Liver (tissue), 9 donors: Measurements from ENCODE around the gene IGF1. TPM values are rescaled to one million over a fixed set of nuclear protein-coding genes. Genes with fewer than 3 reads are reported as not detected.

Experiments used
- DNase-seq: peaks from one replicate; pipeline ENCODE4 v3.0.0-alpha.2; 2017; ENCODE audit warnings: low spot score
- H3K27ac ChIP-seq, 2 donors: one replicate each; pipeline ENCODE4 v1.7.0; 2013; ENCODE audit warnings: inconsistent platforms in 2 of 2, low read length in 2 of 2, control low read depth in 1 of 2, low read depth in 1 of 2, mild to moderate bottlenecking in 1 of 2
- H3K27me3 ChIP-seq, 4 donors: one replicate each; pipeline versions ENCODE4 v1.6.1 to v1.7.0; 2013; ENCODE audit warnings: low read length in 3 of 4, inconsistent platforms in 1 of 4, mild to moderate bottlenecking in 1 of 4, moderate library complexity in 1 of 4; ENCODE audit not compliant: control insufficient read depth in 4 of 4, insufficient read depth in 4 of 4
- H3K36me3 ChIP-seq, 4 donors: one replicate each; pipeline versions ENCODE4 v1.6.1 to v1.7.0; 2013; ENCODE audit warnings: low read length in 3 of 4, mild to moderate bottlenecking in 3 of 4, low read depth in 1 of 4, moderate library complexity in 1 of 4; ENCODE audit not compliant: control insufficient read depth in 4 of 4, insufficient read depth in 3 of 4
- H3K4me1 ChIP-seq, 4 donors: one replicate each; pipeline versions ENCODE4 v1.6.1 to v1.7.0; 2013; ENCODE audit warnings: low read length in 3 of 4, mild to moderate bottlenecking in 3 of 4, moderate library complexity in 1 of 4; ENCODE audit not compliant: control insufficient read depth in 4 of 4, insufficient read depth in 4 of 4
- H3K4me3 ChIP-seq, 3 donors: one replicate each; pipeline versions ENCODE4 v1.6.1 to v1.7.0; 2013; ENCODE audit warnings: low read length in 3 of 3, control low read depth in 1 of 3, low read depth in 1 of 3, mild to moderate bottlenecking in 1 of 3
- H3K9ac ChIP-seq, 2 donors: one replicate each; pipeline ENCODE4 v1.7.0; 2013; ENCODE audit warnings: low read length in 2 of 2, mild to moderate bottlenecking in 2 of 2, moderate library complexity in 2 of 2, control low read depth in 1 of 2, low read depth in 1 of 2
- H3K9me3 ChIP-seq, 4 donors: one replicate each; pipeline versions ENCODE4 v1.6.1 to v1.7.0; 2013; ENCODE audit warnings: low read length in 3 of 4; ENCODE audit not compliant: control insufficient read depth in 4 of 4
- CTCF ChIP-seq: fragments of 150-350 bp; IDR thresholded peaks from 2 replicates; pipeline ENCODE4 v1.5.1; 2017; ENCODE audit warnings: improper control_type of control experiment, low read depth, low read length; ENCODE audit not compliant: missing input control
- EGR1 ChIP-seq, 2 donors: IDR thresholded peaks; 2 replicates each; pipeline ENCODE4 v1.6.1; 2016 to 2018; ENCODE audit warnings: antibody characterized with exemption in 2 of 2, low read depth in 2 of 2
- FOXA1 ChIP-seq: IDR thresholded peaks from 2 replicates; pipeline ENCODE4 v1.6.1; 2016; ENCODE audit warnings: antibody characterized with exemption
- GABPA ChIP-seq, 2 donors: IDR thresholded peaks in 1 of 2; conservative IDR thresholded peaks in 1 of 2; 2 replicates each; pipeline ENCODE4 v1.6.1; 2016; ENCODE audit warnings: antibody characterized with exemption in 2 of 2, mild to moderate bottlenecking in 1 of 2, moderate library complexity in 1 of 2
- HNF4A ChIP-seq, 2 donors: conservative IDR thresholded peaks; 2 replicates each; pipeline ENCODE4 v1.6.1; 2016; ENCODE audit warnings: antibody characterized with exemption in 2 of 2, mild to moderate bottlenecking in 2 of 2
- HNF4G ChIP-seq: IDR thresholded peaks from 2 replicates; pipeline ENCODE4 v1.6.1; 2016; ENCODE audit warnings: antibody characterized with exemption
- MAX ChIP-seq: IDR thresholded peaks from 2 replicates; pipeline ENCODE4 v1.6.1; 2016; ENCODE audit warnings: antibody characterized with exemption
- NR2F2 ChIP-seq: IDR thresholded peaks from 2 replicates; pipeline ENCODE4 v1.6.1; 2016; ENCODE audit warnings: antibody characterized with exemption
- RAD21 ChIP-seq, 2 donors: IDR thresholded peaks; 2 replicates each; pipeline ENCODE4 v1.6.1; 2016; ENCODE audit warnings: antibody characterized with exemption in 2 of 2, mild to moderate bottlenecking in 2 of 2
- REST ChIP-seq: IDR thresholded peaks from 2 replicates; pipeline ENCODE4 v1.6.1; 2016; ENCODE audit warnings: antibody characterized with exemption, mild to moderate bottlenecking
- RXRA ChIP-seq, 2 donors: IDR thresholded peaks; 2 replicates each; pipeline ENCODE4 v1.6.1; 2017 to 2018; ENCODE audit warnings: antibody characterized with exemption in 2 of 2, mild to moderate bottlenecking in 1 of 2
- SP1 ChIP-seq: IDR thresholded peaks from 2 replicates; pipeline ENCODE4 v1.6.1; 2018; ENCODE audit warnings: antibody characterized with exemption, mild to moderate bottlenecking
- TAF1 ChIP-seq: conservative IDR thresholded peaks from 2 replicates; pipeline ENCODE4 v1.6.1; 2016; ENCODE audit warnings: antibody characterized with exemption, mild to moderate bottlenecking
- YY1 ChIP-seq: IDR thresholded peaks from 2 replicates; pipeline ENCODE4 v1.6.1; 2016; ENCODE audit warnings: antibody characterized with exemption, mild to moderate bottlenecking
- ZBTB33 ChIP-seq: IDR thresholded peaks from 2 replicates; pipeline ENCODE4 v1.6.1; 2016; ENCODE audit warnings: antibody characterized with exemption
- WGBS: extraction: QIAGEN DNeasy Blood & Tissue Kit; methylation state at CpG from one replicate; pipeline ENCODE4 v1.1.7; 2013; 5-methylcytosine and 5-hydroxymethylcytosine counted together
- polyA plus RNA-seq, 2 donors: library from polyadenylated mRNA; stranded (reverse) in 1 of 2; unstranded in 1 of 2; fragments of 200-250 nt in 1 of 2; fragments of >200 nt in 1 of 2; fragmentation: Nextera tagmentation in 1 of 2; extraction: Ambion mirVana in 1 of 2; gene quantifications; one replicate each; pipeline versions ENCODE4 v1.2.1 to v1.2.3, GENCODE V29; 2013 to 2015
- total RNA-seq, 2 donors: library from RNA; depleted of rRNA; stranded (reverse); fragments of >200 nt; gene quantifications; one replicate each; pipeline ENCODE4 v1.2.3, GENCODE V29; 2014
- TF ChIP-seq, protein P1 (sequence below): IDR thresholded peaks from 2 replicates; pipeline ENCODE4 v1.6.1; 2016; ENCODE audit warnings: antibody characterized with exemption
- donor health status: healthy.
- donor health status: healthy.
- donor health status: healthy.
- donor health status: healthy.
- donor health status: healthy.

IGF1 gene
- total and polyA plus RNA-seq, 4 donors, result 0.61 to 118 (median 33.3) TPM

DNA sequence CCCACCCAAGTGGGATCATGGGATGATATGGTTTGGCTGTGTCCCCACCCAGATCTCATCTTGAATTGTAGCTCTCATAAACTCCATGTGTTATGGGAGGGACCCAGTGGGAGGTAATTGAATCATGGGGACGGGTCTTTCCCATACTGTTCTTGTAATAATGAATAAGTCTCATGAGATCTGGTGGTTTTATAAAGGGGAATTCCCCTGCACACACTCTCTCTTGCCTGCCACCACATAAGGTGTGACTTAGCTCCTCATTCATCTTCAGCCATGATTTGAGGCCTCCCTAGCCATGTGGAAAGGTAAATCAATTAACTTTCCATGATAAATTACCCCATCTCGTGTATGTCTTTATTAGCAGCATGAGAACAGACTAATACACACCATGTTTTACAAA lies 109.2 kb downstream of the IGF1 start:
- H3K36me3 ChIP-seq, result no peaks in the 10 kb centered on the region
- no peak for DNase-seq

DNA sequence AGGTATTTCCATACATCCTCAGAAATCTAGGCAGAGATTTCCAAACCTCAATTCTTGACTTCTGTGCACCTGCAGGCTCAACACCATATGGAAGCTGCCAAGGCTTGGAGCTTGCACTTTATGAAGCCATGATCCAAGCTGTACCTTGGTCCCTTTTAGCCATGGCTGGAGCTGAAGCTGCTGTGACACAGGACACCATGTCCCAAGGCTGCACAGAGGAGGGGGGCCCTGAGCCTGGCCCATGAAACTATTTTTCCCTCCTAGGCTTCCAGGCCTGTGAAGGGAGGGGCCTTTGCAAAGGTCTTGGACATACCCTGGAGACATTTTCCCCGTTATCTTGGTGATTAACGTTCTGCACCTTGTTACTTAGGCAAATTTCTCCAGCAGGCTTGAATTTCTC lies 110.5 kb downstream of the IGF1 start:
- WGBS, result 54% methylated on average over 2 of the region's 2 CpGs
- TF ChIP-seq MAX (no peak), HNF4G (no peak), ZBTB33 (no peak), SP1 (no peak), CTCF (no peak), NR2F2 (no peak), EGR1 (IDR thresholded peaks at IDR 0.05; ENCODE audit: low read depth in 2 of 2) (no peak), YY1 (no peak), TAF1 (no peak)
- TF ChIP-seq, protein P1, sequence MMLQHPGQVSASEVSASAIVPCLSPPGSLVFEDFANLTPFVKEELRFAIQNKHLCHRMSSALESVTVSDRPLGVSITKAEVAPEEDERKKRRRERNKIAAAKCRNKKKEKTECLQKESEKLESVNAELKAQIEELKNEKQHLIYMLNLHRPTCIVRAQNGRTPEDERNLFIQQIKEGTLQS, result no peak

More for the DNA sequence above, 109.2 kb downstream of the IGF1 start:
- WGBS, result 85% methylated on average over 2 of the region's 2 CpGs
- H3K4me3 ChIP-seq, result no peak overlapping the region
- H3K9ac ChIP-seq, result no peak overlapping the region
- TF ChIP-seq REST (no peak), GABPA (IDR thresholded peaks at IDR 0.05 in 1 of 2, conservative IDR thresholded peaks at IDR 0.05 in 1 of 2) (no peak), NR2F2 (no peak), RXRA (IDR thresholded peaks at IDR 0.05) (no peak), FOXA1 (no peak), HNF4A (conservative IDR thresholded peaks at IDR 0.05) (no peak), ZBTB33 (no peak), YY1 (no peak), HNF4G (no peak), RAD21 (IDR thresholded peaks at IDR 0.05) (no peak), MAX (no peak)
- TF ChIP-seq, protein P1, result no peak
- no peak overlapping the region for H3K27ac ChIP-seq
- no peaks in the 10 kb centered on the region for H3K9me3 ChIP-seq
- no peaks in the 10 kb centered on the region for H3K4me1 ChIP-seq
- no peaks in the 10 kb centered on the region for H3K27me3 ChIP-seq

More for the DNA sequence above, 110.5 kb downstream of the IGF1 start:
- no peak overlapping the region for H3K27ac ChIP-seq
- no peaks in the 10 kb centered on the region for H3K4me1 ChIP-seq
- H3K36me3 ChIP-seq, result no peaks in the 10 kb centered on the region
- no peak overlapping the region for H3K4me3 ChIP-seq
- no peak for DNase-seq
- H3K9ac ChIP-seq, result no peak overlapping the region
- H3K9me3 ChIP-seq, result no peaks in the 10 kb centered on the region
- H3K27me3 ChIP-seq, result no peaks in the 10 kb centered on the region
